GM15510 (cell line): ENCODE results near the gene PRSS12.

Experiments used
- POLR2A ChIP-seq: IDR thresholded peaks from 3 replicates; pipeline ENCODE4 v1.6.1; 2011; ENCODE audit warnings: borderline replicate concordance; ENCODE audit not compliant: insufficient read length; ENCODE audit errors: extremely low read depth

The PRSS12 gene

GRCh38 chr4:118352843-118353533 lies at the start of gene PRSS12:
TSS of gene PRSS12 (minus strand) at chr4:118353003. CDS start at chr4:118352720, 283 bp downstream.
- TF ChIP-seq POLR2A, result no peak

- no peak for TF ChIP-seq POLR2A
Observed at GRCh38 chr4:118400356-118400755, 47.6 kb upstream of the PRSS12 start.

- TF ChIP-seq POLR2A, result no peak
Observed at GRCh38 chr4:118398226-118399090, 45.7 kb upstream of the PRSS12 start.

- no peak for TF ChIP-seq POLR2A
Observed at GRCh38 chr4:118397623-118397979, 44.8 kb upstream of the PRSS12 start.

- no peak for TF ChIP-seq POLR2A
Observed at GRCh38 chr4:118396881-118397622, 44.2 kb upstream of the PRSS12 start.

- no peak for TF ChIP-seq POLR2A
Observed at GRCh38 chr4:118395057-118395644, 42.3 kb upstream of the PRSS12 start.

GRCh38 chr4:118390121-118390520 lies 37.3 kb upstream of the PRSS12 start:
- TF ChIP-seq POLR2A, result no peak

- no peak for TF ChIP-seq POLR2A
Observed at GRCh38 chr4:118389721-118390120, 36.9 kb upstream of the PRSS12 start.

GRCh38 chr4:118388606-118389005 lies 35.8 kb upstream of the PRSS12 start:
- TF ChIP-seq POLR2A, result no peak

- TF ChIP-seq POLR2A, result no peak
Observed at GRCh38 chr4:118381902-118382301, 29.1 kb upstream of the PRSS12 start.

- TF ChIP-seq POLR2A, result no peak
Observed at GRCh38 chr4:118373614-118374255, 20.9 kb upstream of the PRSS12 start.

GRCh38 chr4:118372251-118372650 lies 19.4 kb upstream of the PRSS12 start:
- TF ChIP-seq POLR2A, result no peak

- TF ChIP-seq POLR2A, result no peak
Observed at GRCh38 chr4:118369231-118369630, 16.4 kb upstream of the PRSS12 start.

GRCh38 chr4:118367872-118368271 lies 15.1 kb upstream of the PRSS12 start:
- TF ChIP-seq POLR2A, result no peak
